ENCODE measurements around the gene KCNJ8.

Gene KCNJ8

DNA sequence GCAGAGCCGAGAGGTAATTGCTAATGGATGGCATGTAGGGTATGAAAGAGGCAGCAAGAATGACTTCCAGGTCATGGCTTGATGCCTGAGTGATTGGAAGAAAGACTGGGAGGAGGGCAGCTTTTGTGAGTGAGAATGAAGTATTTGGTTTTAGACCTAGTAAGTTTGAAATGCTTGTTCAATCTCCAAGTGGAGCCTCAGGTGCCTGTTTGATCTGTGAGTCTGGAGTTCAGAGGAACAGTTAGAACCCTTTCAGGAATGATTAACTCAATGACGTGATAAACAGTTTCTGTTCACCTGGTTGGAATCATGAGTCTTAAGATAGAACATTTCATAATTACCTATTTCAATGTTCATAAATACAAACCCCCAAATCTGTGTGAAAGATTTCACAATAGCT is 10.4 kb downstream of the KCNJ8 start:
- no peaks in the 10 kb centered on the region for H3K36me3 Mint-ChIP-seq
- peaks cover 4% of the 10 kb centered on the region for H3K9me3 Mint-ChIP-seq
- H3K4me1 Mint-ChIP-seq, result no peaks in the 10 kb centered on the region
- H3K4me3 Mint-ChIP-seq, result no peak overlapping the region
- no peak overlapping the region for H3K27ac Mint-ChIP-seq
- peaks cover 3% of the 10 kb centered on the region for H3K27me3 Mint-ChIP-seq

GRCh38 chr12:21763531-21763930 is 11.0 kb downstream of the KCNJ8 start:
- Mint-ChIP-seq H3K4me1 (no peaks in the 10 kb centered on the region), H3K27me3 (peaks cover 3% of the 10 kb centered on the region), H3K36me3 (no peaks in the 10 kb centered on the region), H3K27ac (no peak overlapping the region), H3K4me3 (no peak overlapping the region), H3K9me3 (peaks cover 5% of the 10 kb centered on the region)

- H3K36me3 Mint-ChIP-seq, result no peaks in the 10 kb centered on the region
- peaks cover 3% of the 10 kb centered on the region for H3K27me3 Mint-ChIP-seq
- no peak overlapping the region for H3K4me3 Mint-ChIP-seq
- H3K9me3 Mint-ChIP-seq, result peaks cover 5% of the 10 kb centered on the region
- H3K4me1 Mint-ChIP-seq, result no peaks in the 10 kb centered on the region
- no peak overlapping the region for H3K27ac Mint-ChIP-seq
Measured at GRCh38 chr12:21759737-21760136, 14.8 kb downstream of the KCNJ8 start.

DNA sequence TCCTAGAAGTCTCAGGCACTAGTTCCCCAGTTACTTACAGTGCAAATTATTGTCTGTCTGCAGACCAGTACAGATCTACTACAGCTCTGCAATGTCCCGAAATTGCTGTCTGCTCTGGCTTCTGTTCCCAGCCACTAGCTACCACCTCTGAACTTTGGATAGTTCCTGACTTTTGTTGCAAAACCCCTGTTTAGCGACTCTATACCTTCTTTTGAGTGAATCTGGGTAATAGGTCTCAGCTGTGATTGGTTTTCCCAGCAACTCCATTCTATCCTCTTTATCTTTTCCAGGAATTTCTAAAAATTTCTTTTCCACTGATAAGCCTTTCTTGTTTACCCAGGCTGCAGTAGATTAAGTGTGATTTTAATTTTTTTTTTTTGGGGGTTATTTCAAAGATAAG is 16.8 kb downstream of the KCNJ8 start:
- Mint-ChIP-seq H3K4me1 (no peaks in the 10 kb centered on the region), H3K27ac (no peak overlapping the region), H3K36me3 (no peaks in the 10 kb centered on the region), H3K27me3 (peaks cover 5% of the 10 kb centered on the region), H3K9me3 (peaks cover 5% of the 10 kb centered on the region), H3K4me3 (no peak overlapping the region)

GRCh38 chr12:21756699-21757098 is 17.8 kb downstream of the KCNJ8 start:
- Mint-ChIP-seq H3K36me3 (no peaks in the 10 kb centered on the region), H3K27me3 (peaks cover 5% of the 10 kb centered on the region), H3K4me1 (no peaks in the 10 kb centered on the region), H3K27ac (no peak overlapping the region), H3K4me3 (no peak overlapping the region), H3K9me3 (peaks cover 5% of the 10 kb centered on the region)

GRCh38 chr12:21751517-21751916 is 23.0 kb downstream of the KCNJ8 start:
- Mint-ChIP-seq H3K4me1 (no peaks in the 10 kb centered on the region), H3K36me3 (no peaks in the 10 kb centered on the region), H3K27me3 (peaks cover 14% of the 10 kb centered on the region), H3K9me3 (no peaks in the 10 kb centered on the region), H3K4me3 (no peak overlapping the region), H3K27ac (no peak overlapping the region)

- H3K27me3 Mint-ChIP-seq, result peaks cover 28% of the 10 kb centered on the region
- H3K36me3 Mint-ChIP-seq, result peaks cover 10% of the 10 kb centered on the region
- H3K4me3 Mint-ChIP-seq, result no peak overlapping the region
- H3K27ac Mint-ChIP-seq, result no peak overlapping the region
- peaks cover 16% of the 10 kb centered on the region for H3K9me3 Mint-ChIP-seq
- H3K4me1 Mint-ChIP-seq, result no peaks in the 10 kb centered on the region
Measured at GRCh38 chr12:21745258-21745657, 29.2 kb downstream of the KCNJ8 start.

- no peak overlapping the region for H3K27ac Mint-ChIP-seq
Measured at GRCh38 chr12:21731144-21731543, 43.4 kb downstream of the KCNJ8 start.

DNA sequence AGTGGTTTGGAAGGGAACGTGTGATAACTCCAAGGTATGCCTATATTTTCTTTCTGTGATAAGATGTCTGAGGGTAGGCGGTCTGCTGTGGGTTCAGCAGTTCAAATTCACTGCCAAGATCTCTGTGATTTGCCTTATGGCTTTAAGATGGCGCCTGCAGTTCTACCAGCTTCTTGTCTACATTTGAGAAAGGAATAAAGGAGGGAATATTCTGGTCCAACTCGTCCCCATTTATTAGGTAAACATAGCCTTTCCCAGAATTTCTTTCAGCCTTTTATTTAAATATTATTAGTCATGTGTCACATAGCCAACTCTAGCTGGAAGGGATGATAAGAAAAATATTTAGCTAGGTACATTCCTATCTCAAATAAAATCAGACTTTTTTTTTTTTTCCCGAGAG is 48.8 kb downstream of the KCNJ8 start:
- Mint-ChIP-seq H3K4me3 (no peak overlapping the region), H3K27me3 (peaks cover 3% of the 10 kb centered on the region), H3K9me3 (no peaks in the 10 kb centered on the region), H3K4me1 (no peaks in the 10 kb centered on the region), H3K27ac (no peak overlapping the region), H3K36me3 (no peaks in the 10 kb centered on the region)

More at GRCh38 chr12:21731144-21731543, 43.4 kb downstream of the KCNJ8 start:
- H3K4me3 Mint-ChIP-seq, result no peak overlapping the region
- peaks cover 20% of the 10 kb centered on the region for H3K27me3 Mint-ChIP-seq
- no peaks in the 10 kb centered on the region for H3K36me3 Mint-ChIP-seq
- no peaks in the 10 kb centered on the region for H3K9me3 Mint-ChIP-seq
- H3K4me1 Mint-ChIP-seq, result no peaks in the 10 kb centered on the region

DNA sequence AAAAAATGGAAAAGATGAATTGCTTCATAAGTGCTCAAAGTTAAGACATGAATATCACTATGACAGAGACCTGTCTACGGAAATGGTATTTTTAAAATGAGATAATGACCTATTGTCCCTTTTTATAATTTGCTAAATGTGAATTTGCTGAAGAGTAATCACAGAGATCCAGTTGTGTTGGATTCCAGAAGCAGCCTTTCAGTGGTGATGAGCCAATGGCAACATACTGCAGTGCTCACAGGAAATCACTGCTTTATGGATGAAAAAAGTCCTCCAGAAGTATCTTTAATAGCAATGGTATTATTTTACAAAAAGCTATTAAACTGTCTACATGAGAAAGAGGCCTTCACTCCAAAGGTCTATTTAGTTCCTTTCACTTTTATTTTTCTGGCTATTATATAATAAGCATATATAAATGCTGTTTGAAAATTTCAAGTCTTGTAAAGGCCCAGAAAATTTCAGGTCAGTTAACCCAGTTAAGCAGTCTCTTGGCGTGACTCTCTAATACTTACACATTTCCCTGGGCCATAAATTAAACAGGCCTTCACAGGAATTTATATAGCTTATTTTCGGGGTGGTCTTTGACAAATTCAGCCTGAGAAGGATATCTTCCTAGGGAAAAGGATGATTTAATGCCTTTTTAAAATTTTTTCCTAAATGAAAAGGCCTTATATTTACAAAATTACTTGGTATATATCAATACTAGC is 55.4 kb downstream of the KCNJ8 start:
- Mint-ChIP-seq H3K4me3 (no peak overlapping the region), H3K36me3 (no peaks in the 10 kb centered on the region), H3K9me3 (no peaks in the 10 kb centered on the region), H3K4me1 (no peaks in the 10 kb centered on the region), H3K27ac (no peak overlapping the region), H3K27me3 (peaks cover 2% of the 10 kb centered on the region)

DNA sequence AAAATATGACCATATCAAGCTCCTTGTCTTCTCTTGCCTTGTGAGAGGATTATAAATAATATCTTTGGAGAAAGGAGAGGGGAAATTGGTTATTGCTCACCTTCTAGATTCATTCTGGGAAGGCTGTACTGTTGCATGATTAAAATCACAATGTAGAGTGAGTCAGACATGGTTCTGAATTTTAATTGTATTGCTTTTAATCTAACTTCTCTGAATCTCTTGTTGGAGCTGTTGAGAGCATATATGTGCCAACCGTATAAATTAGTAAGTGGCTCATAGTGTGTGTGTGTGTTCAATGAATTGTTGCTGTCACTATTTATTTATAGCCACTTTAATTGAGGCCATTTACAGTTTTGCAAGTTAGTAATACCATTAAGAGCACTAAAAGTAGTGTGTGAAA is 56.1 kb downstream of the KCNJ8 start:
- Mint-ChIP-seq H3K9me3 (no peaks in the 10 kb centered on the region), H3K36me3 (no peaks in the 10 kb centered on the region), H3K4me1 (no peaks in the 10 kb centered on the region), H3K27ac (no peak overlapping the region), H3K27me3 (peaks cover 4% of the 10 kb centered on the region), H3K4me3 (no peak overlapping the region)

GRCh38 chr12:21717767-21718166 is 56.7 kb downstream of the KCNJ8 start:
- no peaks in the 10 kb centered on the region for H3K9me3 Mint-ChIP-seq
- H3K27me3 Mint-ChIP-seq, result peaks cover 4% of the 10 kb centered on the region
- H3K4me1 Mint-ChIP-seq, result no peaks in the 10 kb centered on the region
- H3K4me3 Mint-ChIP-seq, result no peak overlapping the region
- H3K27ac Mint-ChIP-seq, result no peak overlapping the region
- no peaks in the 10 kb centered on the region for H3K36me3 Mint-ChIP-seq

- Mint-ChIP-seq H3K36me3 (no peaks in the 10 kb centered on the region), H3K4me1 (no peaks in the 10 kb centered on the region), H3K4me3 (no peak overlapping the region), H3K9me3 (no peaks in the 10 kb centered on the region), H3K27me3 (peaks cover 4% of the 10 kb centered on the region), H3K27ac (no peak overlapping the region)
Measured at GRCh38 chr12:21715386-21715785, 59.1 kb downstream of the KCNJ8 start.
